Activated CD4-positive, alpha-beta T cell treated with anti-CD3 and anti-CD28 coated beads, Interleukin-2, amount 50 U/mL, for 1 hour (primary cell): ENCODE measurements around the gene PLS1.

Experiments used
- DNase-seq: peaks from one replicate; pipeline ENCODE4 v3.0.0-alpha.2; 2020

The PLS1 gene

DNA sequence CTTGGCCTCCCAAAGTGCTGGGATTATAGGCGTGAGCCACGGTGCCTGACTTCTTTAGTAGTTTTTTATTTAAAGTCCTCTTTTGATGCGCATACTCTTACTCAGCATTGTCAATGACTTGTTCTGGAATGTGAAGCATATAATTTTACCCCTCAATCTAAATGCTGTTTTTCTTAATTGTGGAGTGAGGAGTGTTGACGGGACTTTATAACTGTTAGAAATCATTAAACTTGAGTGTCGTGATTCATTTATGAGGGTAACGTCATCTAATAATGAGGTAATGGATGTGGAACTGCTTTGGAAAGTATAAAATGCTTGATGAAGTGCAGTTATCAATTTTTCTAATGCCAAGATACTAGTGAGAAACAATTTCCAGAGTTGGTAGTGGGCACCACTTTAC is 48.3 kb downstream of the PLS1 start:
- no peak for DNase-seq

DNA sequence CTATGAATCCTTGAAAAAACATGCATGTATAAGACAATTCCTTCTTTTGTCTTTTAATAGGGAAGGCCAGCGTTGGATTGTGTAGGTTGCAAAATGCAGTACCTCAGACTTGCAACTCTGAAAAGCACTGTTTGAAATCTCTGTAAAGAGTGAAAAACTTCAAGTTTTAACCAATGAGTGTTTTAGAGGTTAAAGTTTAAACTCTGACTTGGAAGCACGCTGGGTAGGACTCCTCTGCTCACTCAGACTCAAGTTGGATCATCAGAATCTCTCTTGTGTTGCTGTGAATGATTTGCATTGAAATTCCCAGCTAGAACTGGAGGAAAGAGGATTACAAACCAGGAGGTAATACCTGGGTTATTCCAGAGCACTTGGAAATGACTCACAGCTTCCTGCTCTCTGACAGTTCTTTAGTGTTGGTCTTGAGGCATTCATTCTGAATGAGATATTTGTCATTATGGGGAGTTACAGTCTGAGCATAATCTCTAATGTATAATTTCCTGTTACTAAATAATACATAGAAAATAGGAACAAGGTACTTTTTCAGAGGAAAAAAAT is 49.1 kb downstream of the PLS1 start:
- no peak for DNase-seq

DNA sequence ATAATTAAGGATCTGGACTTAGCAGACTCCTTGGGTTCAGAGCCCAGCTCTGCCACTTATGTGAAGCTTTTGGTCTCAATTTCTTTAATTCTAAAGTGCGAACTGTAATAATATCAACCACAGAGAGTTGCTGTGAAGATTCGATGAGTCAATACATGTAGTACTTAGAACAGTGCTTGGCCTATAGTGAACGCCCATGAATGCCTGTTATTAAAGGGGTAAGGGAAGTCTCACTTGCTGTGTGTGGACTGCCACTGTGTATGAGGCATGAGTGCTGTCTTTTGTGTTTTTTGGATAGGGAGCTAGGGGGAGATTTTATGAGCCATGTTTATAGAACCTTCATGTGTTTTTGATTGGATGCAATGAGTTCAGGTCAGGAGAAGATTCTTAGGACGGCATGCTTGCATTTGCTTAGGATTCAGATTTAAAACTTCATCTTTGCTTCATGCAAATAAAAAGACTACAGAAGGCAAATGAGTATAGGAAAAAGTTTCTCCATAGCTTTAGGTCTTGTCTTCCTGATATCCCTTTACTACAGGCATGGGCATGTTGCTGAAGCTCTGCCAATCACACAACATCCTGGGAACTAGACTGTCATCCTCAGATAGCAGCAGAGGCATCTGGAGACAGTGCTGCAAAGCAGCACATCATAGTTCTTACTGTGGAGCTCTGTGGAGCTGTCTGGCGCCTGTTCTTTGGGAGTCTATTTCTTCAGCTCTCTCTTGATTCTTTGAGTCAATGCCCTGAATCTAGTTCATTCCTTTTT is 50.0 kb downstream of the PLS1 start:
- no peak for DNase-seq

DNA sequence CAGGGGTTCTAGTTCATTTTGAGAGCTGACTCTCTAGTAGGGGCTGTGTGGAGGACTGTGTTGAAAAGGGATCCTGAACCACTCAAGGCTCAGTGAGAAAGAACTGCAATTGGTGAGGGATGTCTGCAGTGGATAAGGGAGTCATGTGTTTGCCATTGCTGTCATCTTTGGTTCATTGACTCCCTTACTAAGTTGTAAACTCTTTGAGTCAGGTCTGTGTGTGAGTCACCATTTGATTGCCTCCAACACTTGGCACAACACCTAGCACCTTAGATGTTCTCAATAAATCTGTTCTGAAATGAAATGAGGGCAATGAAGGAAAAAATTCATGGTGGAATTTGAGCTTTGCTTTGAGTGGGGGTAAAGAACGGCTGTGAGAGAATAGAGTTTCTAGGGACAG is 51.7 kb downstream of the PLS1 start:
- DNase-seq: no peak

DNA sequence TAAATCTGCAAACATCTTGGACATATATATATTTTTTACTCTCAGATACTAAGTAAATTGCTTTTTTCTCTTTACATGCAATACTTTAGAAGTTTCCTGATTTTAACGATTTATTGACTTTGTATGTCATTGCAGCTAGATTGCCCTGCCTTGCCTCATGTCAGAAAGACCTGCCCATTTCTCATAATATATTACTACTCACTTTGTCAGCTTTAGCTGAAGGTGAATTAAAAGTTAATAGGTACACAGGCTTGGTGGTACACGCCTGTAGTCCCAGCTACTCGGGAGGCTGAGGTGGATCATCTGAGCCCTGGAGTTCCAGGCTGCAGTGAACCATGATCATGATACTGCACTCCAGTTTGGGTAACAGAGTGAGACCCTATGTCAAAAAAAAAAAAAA is 52.8 kb downstream of the PLS1 start:
- no peak for DNase-seq

DNA sequence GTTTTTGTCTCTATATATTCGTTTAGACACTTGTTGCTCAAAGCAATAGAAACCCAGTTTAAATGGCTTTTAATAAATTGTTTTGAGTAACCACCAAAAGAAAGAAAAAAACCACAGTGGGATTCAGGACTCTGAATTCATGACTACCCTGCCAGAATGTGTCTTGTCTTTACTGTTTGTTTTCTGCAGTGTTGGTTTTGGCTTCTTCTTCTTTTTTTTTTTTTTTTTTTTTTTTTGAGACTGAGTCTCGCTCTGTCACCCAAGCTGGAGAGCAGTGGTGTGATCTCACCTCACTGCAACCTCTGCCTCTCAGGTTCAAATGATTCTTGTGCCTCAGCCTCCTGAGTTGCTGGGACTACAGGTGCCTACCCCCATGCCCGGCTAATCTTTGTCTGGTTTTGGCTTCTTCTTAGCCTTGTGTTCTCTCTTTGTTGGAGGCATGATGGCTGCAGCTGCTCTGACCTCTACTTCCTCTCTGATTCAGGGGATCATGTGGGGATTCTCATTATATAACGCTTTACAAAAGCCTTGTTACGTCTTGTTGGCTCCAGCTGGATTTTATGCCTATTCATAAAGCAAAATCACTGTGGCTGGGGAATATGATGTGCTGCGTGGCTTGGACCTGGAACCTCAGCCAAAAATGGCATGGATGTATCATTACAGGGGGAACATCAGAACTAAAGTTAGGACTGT is 54.0 kb downstream of the PLS1 start:
- no peak for DNase-seq

DNA sequence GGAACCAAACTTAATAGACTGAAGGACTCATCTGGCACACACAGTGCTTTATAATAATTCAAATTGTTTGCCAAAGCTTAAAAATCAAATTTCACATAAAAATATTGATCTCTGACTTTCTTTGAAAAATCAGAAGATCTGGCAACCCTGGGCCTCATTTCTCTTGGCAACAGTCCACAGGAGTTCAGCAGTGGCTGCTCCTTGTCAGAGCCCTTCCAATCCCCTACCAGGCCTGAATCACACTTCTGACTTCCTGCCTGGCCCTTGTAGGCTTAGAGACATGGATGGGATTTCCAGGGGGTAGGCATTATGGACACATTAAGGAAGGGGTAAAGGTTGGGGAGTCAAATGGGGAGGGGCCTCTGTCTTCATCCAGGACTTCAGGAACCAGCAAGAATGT is 55.5 kb downstream of the PLS1 start:
- DNase-seq: no peak

DNA sequence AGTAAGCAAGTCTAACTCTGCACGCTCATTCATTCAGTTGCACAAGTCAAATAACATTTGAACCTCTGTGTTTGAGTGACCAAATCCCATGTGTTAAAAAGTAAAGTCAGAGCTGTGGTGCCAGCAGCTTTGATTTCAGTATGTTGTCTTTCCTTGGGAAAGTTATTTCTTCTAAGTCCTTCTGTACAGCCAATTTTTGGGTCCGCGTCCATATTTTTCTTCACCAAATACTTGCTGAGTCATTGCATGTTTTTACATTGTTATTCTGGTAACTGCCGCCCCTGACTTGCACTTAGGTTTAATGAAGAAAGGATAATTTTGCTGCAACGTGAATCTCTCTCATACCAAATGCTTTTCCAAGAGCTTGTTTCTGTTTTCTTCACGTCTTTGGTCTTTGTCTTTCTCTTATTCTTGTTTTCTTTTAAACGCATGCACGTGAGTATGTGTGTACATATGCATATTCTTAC is 56.7 kb downstream of the PLS1 start:
- no peak for DNase-seq

DNA sequence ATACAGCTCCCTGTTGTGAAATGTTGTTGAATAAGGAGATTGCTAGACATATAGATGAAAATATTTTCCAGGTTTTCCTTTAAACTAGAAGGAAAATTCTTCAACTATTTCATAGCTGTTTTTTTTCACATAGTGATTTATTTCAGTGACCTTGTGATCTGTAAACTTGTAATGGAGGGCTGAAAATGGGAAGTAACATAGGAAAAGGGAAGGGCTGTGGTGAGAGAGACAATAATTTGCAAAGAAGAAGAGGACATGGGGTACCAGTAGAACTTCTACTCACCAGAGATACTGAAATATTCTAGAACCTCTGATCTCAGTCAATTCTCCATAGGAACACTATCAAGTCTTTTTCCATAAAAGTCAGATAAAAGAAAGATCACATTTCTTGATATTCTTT is 60.4 kb downstream of the PLS1 start:
- no peak for DNase-seq

DNA sequence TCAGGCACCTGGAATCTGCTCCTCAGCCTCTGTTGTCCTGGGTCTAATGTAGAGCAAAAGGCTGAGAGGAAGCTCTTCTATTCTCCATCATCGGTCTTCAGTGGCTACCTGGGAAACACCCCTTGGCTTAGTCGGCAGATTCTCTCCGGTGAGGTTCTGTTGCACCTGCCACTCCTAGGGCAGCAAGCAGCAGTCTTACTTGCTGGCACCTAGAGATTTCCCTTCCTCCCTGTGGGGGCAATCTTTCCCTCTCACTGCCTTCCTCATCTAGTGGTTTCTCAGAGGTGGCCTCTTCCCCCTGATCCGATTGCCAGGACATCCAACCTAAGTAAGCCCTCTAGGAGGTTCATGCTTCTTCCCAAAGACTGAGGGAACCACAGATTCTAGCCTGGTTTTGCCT is 60.8 kb downstream of the PLS1 start:
- DNase-seq: no peak

DNA sequence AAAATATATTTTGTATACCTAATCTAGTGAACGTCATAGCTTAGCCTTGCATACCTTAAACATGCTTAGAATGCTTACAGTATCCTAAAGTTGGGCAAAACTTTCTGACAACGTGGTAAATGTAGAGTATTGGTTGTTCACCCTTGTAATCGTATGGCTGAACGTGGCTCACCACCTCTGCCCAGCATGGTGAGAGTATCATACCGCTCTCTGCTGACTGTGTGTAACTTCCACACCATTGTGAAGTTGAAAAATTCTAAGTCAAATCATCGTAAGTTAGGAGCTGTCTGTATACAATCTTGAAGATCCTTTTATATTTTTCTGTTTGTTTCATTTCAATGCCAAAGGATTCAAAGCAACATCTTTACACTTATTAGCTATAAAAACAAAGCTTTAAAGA is 64.2 kb downstream of the PLS1 start:
- DNase-seq: no peak

DNA sequence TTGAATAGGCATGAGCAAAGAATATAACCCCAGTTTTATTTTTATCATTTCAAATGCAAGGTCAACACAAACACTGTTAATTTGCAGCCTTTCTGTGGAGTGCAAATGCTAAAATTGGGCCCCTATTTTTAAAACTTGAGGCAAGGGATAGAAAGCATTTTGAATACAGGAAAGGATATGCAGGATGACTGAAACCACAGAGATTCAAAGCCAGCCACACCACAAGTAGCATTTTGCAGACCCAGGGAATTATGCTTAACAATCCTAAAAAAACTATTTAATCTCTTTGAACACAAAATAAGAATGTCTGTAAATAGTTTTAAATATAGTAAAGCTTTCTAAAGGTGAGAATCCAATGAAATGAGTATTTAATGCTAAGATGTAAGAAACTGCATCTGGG is 64.7 kb downstream of the PLS1 start:
- no peak for DNase-seq

DNA sequence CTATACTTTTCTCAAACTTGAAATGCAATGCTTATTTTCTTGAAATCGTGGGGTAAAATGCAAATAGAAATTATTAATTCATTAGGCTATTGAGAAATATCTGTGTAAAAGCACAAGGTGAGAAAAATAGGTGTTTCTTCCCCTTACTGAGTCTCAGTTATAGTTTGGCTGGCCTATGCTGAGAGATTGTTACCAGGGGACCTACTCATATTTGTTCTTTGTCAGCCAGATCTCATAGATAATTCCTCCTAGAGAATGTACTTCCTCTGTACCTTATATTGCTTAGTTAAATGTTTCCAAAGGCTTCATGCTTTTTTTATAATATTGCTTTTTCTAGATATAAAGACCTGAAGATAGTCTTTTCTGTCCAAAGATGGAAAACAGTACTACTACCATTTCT is 67.7 kb downstream of the PLS1 start:
- no peak for DNase-seq

DNA sequence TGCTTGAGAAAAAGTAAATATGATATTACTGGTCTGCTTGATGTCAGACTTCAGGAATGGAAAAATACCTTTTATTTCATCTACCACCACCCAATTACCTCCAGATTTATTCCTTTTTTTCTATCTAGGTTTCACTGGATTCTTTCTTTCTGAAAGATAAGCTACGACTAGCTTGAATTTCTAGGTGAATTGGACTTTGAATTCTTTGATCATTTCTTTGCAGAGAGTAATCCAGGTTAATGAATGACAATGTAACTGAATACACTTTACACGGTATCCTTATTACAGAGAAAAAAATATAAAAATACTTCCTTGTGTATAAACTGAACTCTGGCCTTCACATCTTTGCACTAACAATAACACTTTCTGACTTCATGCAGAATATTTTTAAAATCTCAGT is 68.1 kb downstream of the PLS1 start:
- no peak for DNase-seq

DNA sequence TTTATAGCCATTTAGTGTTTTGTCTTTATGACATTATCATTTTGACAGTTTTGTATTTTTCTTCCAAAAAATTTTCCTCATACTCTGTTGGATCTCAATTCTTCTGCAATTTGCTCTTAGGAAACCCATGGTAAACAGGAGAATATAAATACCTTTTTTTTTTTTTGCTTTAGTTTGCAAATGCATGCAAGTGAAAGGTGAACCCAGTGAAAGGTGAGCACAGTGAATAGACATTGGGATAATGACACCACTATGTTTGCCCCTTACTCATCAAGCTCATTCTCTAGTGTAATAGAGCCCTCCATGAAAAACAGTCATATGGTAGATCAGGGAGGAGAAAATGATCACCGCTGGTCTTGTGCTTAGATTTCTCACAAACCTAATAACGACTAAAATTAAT is 68.6 kb downstream of the PLS1 start:
- DNase-seq: no peak

DNA sequence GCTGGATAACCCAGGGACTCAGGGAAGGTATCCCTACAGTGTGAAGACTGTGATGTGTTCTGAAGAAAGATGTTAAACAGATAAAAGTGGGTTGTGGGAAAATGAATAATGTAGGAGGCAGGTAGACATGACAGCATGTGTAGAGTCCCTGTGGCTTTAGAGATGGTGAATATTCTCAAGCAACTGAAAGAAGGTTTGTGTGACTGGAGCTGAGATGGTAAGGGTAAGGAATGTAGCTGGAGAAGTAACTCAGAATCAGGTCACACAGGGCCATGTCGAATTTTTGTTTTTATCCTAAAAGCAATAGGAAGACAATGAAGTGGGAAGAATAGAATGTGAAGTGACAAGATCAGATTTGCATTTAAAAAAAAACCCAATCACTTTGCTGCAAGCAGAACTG is 73.9 kb downstream of the PLS1 start:
- DNase-seq: no peak

DNA sequence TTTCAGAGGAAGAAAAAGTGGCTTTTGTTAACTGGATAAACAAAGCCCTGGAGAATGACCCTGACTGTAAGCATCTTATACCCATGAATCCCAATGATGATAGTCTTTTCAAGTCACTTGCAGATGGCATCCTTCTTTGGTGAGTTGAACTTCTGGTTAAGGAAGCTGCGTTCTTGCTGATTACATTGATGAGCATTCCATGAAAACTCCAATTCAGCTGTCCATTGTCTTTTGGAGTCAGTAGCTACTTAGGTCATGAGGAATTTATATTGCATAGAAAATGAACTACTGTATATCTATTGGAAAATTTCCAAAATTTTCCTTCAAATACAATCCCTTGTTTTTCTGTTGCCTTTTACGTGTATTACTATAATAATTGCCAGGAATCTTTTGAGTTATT is 80.0 kb downstream of the PLS1 start:
- no peak for DNase-seq

DNA sequence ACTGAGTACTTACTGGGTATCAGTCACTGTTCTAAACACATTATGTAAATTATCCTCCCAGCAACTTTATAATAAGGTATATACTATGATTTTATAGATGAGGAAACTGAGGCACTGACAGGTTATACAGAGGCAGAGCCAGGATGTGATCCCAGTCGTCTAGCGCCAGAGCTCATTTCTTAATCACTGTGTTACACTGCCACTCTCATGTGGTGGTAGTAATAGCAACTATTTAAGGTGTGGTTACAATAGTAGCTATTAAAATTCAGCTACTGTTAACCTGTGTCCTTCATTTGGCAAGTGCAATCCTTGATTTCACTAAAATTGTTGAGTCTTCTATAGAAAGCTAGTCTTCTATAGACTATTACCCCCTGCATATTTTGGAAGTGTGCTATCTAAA is 84.5 kb downstream of the PLS1 start:
- DNase-seq: no peak

DNA sequence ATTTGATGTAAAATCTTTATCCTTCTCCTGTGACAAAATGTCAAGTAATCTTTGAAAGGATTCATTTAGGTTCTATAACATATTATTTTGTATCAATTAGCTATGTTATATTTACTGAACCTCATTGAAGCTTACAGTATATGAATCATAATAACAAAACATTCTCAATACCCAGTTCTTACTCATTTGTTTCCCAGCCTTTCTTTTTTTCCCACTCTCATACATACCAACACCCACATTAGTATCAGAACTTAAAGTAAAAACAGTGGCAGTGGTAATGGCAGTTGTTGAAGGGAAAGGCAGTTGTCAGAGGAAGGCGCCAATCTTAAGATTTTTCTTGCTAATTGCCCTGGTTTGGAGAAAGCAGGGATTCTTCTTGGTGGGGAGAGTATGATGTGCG is 94.4 kb downstream of the PLS1 start:
- no peak for DNase-seq

DNA sequence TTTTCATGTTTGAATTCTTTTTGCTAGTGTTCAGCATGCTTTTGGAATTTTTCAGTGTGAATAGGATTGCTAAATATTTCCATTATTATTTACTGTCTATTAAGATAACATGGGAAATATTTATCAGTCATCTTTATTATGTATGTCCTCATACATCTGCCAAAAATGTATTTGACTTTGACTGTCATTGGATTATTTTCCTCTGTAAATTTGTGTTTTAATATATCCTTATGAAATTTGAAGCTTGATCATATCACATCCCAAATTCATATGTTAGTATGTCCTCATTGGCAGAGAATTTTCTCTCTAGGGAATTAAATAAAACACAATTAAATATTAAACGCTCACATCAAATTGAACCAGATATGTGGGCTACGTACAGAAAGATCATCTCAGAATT is 95.3 kb downstream of the PLS1 start:
- DNase-seq: no peak

DNA sequence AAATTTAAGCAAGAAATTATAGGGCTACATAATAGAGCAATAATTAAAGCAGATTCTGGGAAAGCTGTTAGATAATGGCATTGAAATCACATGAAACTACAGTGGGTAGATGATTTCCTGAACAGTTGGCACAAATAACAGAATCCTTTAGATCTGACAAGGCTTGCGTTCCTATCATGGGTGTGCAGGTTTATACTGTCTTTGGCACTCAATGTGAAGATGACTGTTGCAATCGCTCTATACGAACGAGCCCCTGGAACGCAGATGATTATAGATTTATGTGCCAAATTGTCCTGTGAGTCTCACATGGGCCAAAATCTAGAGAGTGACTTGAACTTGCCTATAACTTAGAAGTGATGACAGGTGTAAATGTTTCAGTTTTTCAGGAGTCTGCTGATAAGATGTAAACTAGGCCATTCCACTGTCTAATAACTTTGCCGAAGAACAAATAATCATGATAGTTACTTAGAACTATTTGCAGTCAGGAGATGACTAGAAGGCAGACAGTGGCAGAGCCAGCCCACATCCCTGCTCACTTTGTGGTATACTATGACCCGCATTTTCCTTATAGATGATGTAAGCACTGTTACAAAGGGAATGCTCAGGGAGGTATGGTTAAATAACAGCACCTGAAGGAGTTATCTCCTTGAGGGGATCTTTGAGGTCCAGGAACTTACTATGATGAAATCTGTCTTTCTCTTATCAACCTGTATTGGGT is 97.1 kb downstream of the PLS1 start:
- DNase-seq: no peak

DNA sequence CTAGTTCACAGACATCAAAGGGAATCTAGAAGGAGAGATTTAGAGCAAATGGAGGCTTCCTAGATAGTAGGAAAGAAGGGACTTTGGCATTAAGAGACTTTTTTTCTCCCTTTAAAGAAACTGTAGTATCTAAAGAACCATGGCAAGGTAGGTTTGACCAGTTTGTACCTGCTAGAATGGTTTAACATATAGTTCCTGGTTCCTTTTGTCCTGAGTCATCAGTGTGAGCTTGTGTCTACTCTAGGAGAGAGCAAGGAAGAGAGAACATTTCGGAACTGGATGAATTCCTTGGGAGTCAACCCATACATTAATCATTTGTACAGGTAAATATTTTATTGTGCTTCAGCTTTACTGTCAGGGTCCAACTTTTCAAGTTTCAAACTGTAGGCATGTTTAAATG is 98.0 kb downstream of the PLS1 start:
- DNase-seq: no peak

DNA sequence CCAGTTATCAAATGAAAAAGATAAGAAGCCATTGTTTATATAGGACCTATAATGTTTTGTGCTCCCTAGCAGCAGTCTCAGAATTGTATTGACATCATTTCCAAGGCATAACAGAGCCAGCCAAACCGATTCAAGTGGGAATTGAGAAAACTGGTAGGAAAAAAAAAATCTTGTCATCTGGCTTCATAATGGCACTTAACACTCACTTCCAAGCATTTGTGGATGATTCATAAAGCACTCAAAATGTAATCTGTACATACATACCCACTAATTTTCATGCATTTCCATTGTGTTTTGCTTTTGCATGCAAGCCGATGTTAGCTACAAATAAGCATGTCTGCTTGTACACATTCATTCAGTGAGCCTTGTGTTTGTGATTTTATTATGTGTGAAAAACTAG is 109.0 kb downstream of the PLS1 start:
- no peak for DNase-seq
